Dendritic cell treated with granulocyte-macrophage colony-stimulating factor and Interleukin-4, amounts not matched to agents 40 ng/mL and 50 ng/mL, for 4 days (primary cell): Measurements from ENCODE around the gene ARHGEF28.

ENCODE experiments used
- H3K27ac Mint-ChIP-seq: one replicate; pipeline ENCODE4 v1.8.0; 2022; ENCODE audit warnings: mild to moderate bottlenecking, mixed read lengths
- H3K27me3 Mint-ChIP-seq: one replicate; pipeline ENCODE4 v1.8.0; 2022; ENCODE audit warnings: mild to moderate bottlenecking, mixed read lengths
- H3K36me3 Mint-ChIP-seq: one replicate; pipeline ENCODE4 v1.8.0; 2022; ENCODE audit warnings: low read depth, mixed read lengths
- H3K4me1 Mint-ChIP-seq: one replicate; pipeline ENCODE4 v1.8.0; 2022; ENCODE audit warnings: low read depth, mixed read lengths
- H3K4me3 Mint-ChIP-seq: one replicate; pipeline ENCODE4 v1.8.0; 2022; ENCODE audit warnings: mild to moderate bottlenecking, moderate library complexity, mixed read lengths
- H3K9me3 Mint-ChIP-seq: one replicate; pipeline ENCODE4 v1.8.0; 2022; ENCODE audit warnings: mixed read lengths
- intact Hi-C: fragments of 100-400 bp; cut with micrococcal nuclease; formaldehyde crosslinking; loops from one replicate; pipeline ENCODE4 v1.15.0; 2022

Gene ARHGEF28

DNA sequence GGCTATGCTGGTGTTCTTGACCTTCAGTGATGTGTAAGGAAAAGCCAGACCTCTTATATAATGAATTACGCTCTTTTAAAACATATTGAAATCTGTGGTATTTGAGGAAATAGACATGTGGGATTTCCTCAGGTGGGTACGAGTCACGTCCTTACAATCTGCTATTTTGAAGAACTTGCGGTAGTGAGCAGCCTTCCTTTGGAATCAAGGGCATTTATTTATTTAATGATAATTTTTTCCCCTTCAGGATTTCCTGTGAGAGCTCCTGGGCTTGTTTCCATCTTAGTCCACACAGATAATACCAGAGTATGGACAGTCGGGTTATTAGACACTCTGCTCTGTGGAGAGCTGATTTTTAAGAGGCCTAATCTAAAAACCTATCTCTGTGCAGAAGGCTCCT lies 167.9 kb downstream of the ARHGEF28 start:
- intact Hi-C loops: loop anchor here (10.0 kb wide), 1 partner anchor 851 kb away; the partner anchor contains the start of gene ENC1
- Mint-ChIP-seq H3K9me3 (no peaks in the 10 kb centered on the region), H3K27ac (no peak overlapping the region), H3K4me1 (peaks cover 11% of the 10 kb centered on the region), H3K27me3 (no peaks in the 10 kb centered on the region), H3K4me3 (no peak overlapping the region), H3K36me3 (no peaks in the 10 kb centered on the region)

DNA sequence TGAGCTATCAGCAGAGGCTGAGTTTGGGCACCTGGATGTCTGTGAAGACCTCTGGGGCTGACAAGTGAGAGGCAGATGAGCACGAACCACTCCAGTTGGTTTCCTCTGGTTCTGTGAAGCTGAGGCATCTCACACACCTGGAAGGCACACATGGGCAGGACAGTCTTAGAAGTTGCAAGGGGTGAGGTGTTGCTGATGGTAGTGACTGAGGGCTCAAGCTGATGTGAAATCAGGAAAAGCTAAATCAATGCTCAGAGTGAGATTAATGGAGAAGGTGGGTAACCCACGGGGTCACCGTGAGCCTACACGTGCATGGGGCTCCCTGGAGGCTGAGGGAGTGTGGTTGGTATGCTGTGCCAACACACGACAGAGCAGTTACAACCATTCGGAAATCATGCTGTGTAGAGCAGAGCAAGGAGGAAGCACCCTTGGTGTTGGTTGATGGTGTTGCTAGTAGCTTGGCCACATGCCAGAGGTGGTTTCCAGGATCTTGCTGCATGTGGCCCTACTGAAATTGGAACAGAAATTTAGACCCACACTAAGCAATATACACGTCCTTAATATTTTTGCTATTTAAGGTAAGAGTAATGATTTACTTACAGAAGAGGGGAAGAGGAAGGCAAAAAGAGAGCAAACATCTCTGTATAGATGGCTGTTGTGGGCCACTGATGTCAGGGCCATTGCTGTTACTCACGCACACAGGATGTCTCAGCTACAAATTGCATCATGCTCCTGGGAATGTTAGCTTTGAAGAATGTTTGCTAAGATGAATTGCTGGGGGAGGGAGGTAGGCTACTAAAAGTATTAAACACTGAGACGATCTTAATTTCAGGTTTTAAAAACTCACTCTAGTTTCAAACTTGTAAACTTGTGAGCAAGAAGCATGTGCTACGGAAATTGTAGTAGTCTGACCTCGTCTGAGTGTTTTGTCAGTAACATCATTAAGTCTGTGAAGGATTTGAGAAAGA lies 170.5 kb downstream of the ARHGEF28 start:
- Mint-ChIP-seq H3K4me1 (peaks cover 11% of the 10 kb centered on the region), H3K27me3 (no peaks in the 10 kb centered on the region), H3K9me3 (no peaks in the 10 kb centered on the region), H3K36me3 (no peaks in the 10 kb centered on the region), H3K4me3 (no peak overlapping the region), H3K27ac (no peak overlapping the region)
- intact Hi-C loops: loop anchor here (10.0 kb wide), 1 partner anchor 848 kb away; the partner anchor contains the start of gene ENC1

GRCh38 chr5:73797132-73797510 lies 171.1 kb downstream of the ARHGEF28 start:
- intact Hi-C loops: loop anchor here (10.0 kb wide), 1 partner anchor 848 kb away; the partner anchor contains the start of gene ENC1
- Mint-ChIP-seq H3K9me3 (no peaks in the 10 kb centered on the region), H3K4me1 (peaks cover 11% of the 10 kb centered on the region), H3K4me3 (no peak overlapping the region), H3K36me3 (no peaks in the 10 kb centered on the region), H3K27me3 (no peaks in the 10 kb centered on the region), H3K27ac (no peak overlapping the region)

DNA sequence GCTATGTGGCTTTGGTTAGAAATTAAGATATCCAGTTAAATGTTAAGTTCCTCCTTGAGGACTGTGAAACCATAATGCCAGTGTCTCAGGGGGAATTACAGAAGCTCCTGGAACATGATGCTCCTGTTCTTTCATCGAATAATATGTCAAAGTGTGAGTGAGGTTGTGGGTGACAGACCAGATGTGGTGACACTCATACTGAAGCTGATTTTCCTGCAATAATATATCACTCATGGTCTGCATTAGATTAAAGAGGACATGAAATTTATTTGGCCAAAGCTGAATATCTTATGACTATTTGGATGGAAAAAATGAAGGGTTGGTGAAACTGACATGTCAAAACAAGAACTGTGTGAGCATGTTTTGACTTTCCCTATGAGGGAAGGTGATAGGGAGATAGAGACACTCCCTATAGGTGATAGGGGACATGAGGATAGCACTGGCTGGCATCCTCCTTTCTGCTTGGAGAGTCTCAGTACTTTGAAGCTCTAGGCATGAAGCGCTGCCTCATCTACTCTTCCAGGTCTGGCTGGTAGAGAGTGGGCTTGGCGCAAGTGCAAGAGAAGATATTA lies 173.5 kb downstream of the ARHGEF28 start:
- H3K4me3 Mint-ChIP-seq: no peak overlapping the region
- intact Hi-C loops: loop anchor here (10.0 kb wide), 1 partner anchor 845 kb away; the partner anchor contains the start of gene ENC1
- no peak overlapping the region for H3K27ac Mint-ChIP-seq
- H3K36me3 Mint-ChIP-seq: no peaks in the 10 kb centered on the region
- H3K9me3 Mint-ChIP-seq: no peaks in the 10 kb centered on the region
- no peaks in the 10 kb centered on the region for H3K27me3 Mint-ChIP-seq
- peaks cover 11% of the 10 kb centered on the region for H3K4me1 Mint-ChIP-seq

DNA sequence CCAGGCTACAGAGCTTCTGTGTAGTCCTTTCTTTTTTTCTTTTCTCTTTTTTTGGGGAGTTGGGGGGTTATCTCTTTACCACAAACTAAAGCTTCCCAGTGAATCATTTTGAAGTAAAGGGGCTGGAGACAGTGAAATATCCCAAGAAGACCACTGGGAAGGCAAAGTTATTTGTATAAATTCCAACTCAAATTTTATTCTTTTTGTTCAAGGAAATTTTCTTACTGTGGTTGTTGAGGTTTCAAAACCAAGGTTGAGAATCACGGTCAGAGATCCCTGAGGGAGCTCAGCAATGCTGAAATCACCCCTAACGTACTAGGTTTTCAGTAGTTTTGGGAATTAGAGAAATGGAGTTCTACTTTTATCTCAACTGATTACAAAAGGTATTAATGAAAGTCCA lies 175.7 kb downstream of the ARHGEF28 start:
- Mint-ChIP-seq H3K27me3 (no peaks in the 10 kb centered on the region), H3K4me3 (no peak overlapping the region), H3K4me1 (peaks cover 2% of the 10 kb centered on the region), H3K36me3 (no peaks in the 10 kb centered on the region), H3K27ac (no peak overlapping the region), H3K9me3 (no peaks in the 10 kb centered on the region)
- intact Hi-C loops: no loop called here

- Mint-ChIP-seq H3K4me1 (no peaks in the 10 kb centered on the region), H3K36me3 (no peaks in the 10 kb centered on the region), H3K27me3 (no peaks in the 10 kb centered on the region), H3K4me3 (no peak overlapping the region), H3K9me3 (no peaks in the 10 kb centered on the region), H3K27ac (no peak overlapping the region)
- intact Hi-C loops: no loop called here
Measured at GRCh38 chr5:73805449-73805848, 179.5 kb downstream of the ARHGEF28 start.

DNA sequence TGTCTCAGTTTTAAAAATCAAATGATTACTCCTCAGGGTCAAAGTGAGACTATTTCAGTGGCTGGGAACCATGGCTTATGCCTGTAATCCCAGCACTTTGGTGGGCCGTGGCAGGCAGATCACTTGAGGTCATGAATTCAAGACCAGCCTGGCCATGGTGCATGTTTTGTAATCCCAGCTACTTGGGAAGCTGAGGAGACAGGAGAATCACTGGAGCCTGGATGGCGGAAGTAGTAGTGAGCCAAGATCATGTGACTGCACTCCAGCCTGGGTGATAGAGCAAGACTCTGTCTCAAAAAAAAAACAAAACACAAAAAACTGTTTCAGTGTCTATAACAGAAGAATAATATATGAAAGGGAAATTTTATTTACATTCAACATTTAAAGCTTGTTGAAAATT lies 182.9 kb downstream of the ARHGEF28 start:
- H3K36me3 Mint-ChIP-seq: no peaks in the 10 kb centered on the region
- no peaks in the 10 kb centered on the region for H3K9me3 Mint-ChIP-seq
- no peak overlapping the region for H3K4me3 Mint-ChIP-seq
- intact Hi-C loops: no loop called here
- H3K27me3 Mint-ChIP-seq: peaks cover 1% of the 10 kb centered on the region
- H3K27ac Mint-ChIP-seq: no peak overlapping the region
- peaks cover 8% of the 10 kb centered on the region for H3K4me1 Mint-ChIP-seq

GRCh38 chr5:73810429-73810828 lies 184.4 kb downstream of the ARHGEF28 start:
- no peaks in the 10 kb centered on the region for H3K9me3 Mint-ChIP-seq
- H3K27me3 Mint-ChIP-seq: peaks cover 1% of the 10 kb centered on the region
- no peak overlapping the region for H3K27ac Mint-ChIP-seq
- no peak overlapping the region for H3K4me3 Mint-ChIP-seq
- no peaks in the 10 kb centered on the region for H3K36me3 Mint-ChIP-seq
- peaks cover 8% of the 10 kb centered on the region for H3K4me1 Mint-ChIP-seq
- intact Hi-C loops: no loop called here

- Mint-ChIP-seq H3K36me3 (no peaks in the 10 kb centered on the region), H3K27ac (no peak overlapping the region), H3K27me3 (peaks cover 1% of the 10 kb centered on the region), H3K4me1 (peaks cover 15% of the 10 kb centered on the region), H3K9me3 (no peaks in the 10 kb centered on the region), H3K4me3 (no peak overlapping the region)
- intact Hi-C loops: no loop called here
Measured at GRCh38 chr5:73812457-73812856, 186.5 kb downstream of the ARHGEF28 start.

DNA sequence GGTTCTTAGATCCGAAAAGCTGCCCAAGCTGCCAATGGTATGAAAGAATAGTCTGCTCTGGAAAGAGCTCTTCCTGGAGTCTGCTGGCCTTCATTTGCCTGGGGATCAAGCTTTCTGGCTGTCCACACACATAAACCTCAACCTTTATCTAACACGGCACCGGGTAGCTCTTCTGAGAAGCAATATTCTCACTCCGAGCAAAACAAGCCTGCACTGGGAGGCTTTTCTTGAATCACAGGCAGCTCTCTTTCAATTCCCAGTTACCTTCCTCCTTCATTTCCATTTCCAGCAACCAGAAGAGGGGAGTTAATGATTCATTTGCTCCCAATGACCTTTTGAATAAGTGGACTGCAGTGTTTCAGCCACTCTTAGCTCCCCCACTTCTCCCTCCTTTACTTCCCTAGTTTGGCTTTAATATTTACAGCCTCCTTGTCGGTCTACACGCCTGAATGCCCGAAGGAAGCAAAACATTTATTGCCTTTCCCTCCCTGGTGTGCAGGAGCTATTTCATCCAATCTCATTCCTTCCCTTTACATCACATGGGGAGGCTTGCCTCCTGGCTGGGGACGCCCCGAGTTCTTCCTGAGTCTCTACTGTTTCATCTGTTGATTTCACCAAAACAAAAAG lies 187.1 kb downstream of the ARHGEF28 start:
- no peaks in the 10 kb centered on the region for H3K36me3 Mint-ChIP-seq
- H3K27ac Mint-ChIP-seq: no peak overlapping the region
- intact Hi-C loops: no loop called here
- peaks cover 1% of the 10 kb centered on the region for H3K27me3 Mint-ChIP-seq
- no peaks in the 10 kb centered on the region for H3K9me3 Mint-ChIP-seq
- H3K4me1 Mint-ChIP-seq: peaks cover 15% of the 10 kb centered on the region
- no peak overlapping the region for H3K4me3 Mint-ChIP-seq

DNA sequence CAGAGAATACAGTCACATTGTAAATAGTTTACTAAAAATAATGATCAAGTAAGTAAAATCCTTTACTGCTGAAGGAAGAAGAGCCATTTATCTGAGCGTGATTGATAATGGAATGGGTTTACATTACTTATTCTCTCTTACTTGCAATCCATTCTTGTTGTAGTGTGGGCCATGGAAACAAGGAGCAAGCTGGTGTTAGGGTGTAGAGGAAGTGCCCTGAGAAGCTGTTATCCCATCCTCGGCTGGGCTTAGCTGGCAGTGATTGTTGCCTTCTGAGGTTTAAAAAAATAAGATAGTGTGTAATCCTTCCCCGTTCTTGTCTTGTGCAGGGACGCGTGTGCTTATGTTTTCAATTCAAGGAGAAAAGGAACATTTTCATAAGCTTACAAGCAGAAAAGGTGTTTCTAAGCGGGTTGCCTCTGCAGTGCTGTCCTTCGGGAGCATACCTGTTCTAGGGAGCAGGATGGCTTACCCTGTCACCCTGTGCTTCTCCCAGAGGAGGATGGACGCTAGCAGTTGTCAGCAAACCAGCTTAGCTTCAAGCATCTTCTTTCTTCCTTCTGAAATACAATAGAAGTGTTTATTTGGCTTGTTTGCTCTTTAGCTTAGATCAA lies 188.3 kb downstream of the ARHGEF28 start:
- Mint-ChIP-seq H3K36me3 (no peaks in the 10 kb centered on the region), H3K4me1 (peaks cover 15% of the 10 kb centered on the region), H3K4me3 (no peak overlapping the region), H3K27ac (no peak overlapping the region), H3K27me3 (peaks cover 1% of the 10 kb centered on the region), H3K9me3 (no peaks in the 10 kb centered on the region)
- intact Hi-C loops: no loop called here

DNA sequence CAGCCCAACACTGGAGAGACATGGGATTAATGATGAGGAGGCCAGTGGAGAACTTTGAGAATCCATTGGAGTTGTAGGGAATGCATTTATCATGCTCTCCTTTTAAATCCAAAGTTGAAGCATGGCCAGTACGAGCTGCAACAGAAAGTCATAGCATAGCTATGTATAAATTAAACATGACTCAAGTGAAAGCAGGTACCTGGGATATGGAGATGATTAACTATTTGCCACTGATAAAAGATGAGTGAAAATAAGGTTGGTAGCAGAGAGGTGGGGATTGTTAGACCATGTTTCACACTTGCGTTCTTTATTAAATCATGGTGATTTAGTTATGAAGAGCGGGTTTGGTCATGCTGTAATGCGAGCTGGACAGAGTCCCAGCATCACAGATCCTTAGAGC lies 189.6 kb downstream of the ARHGEF28 start:
- intact Hi-C loops: no loop called here

GRCh38 chr5:73816656-73817420 lies 190.8 kb downstream of the ARHGEF28 start:
- Mint-ChIP-seq H3K9me3 (no peaks in the 10 kb centered on the region), H3K27ac (no peak overlapping the region), H3K4me3 (no peak overlapping the region), H3K4me1 (peaks cover 15% of the 10 kb centered on the region), H3K27me3 (peaks cover 1% of the 10 kb centered on the region), H3K36me3 (no peaks in the 10 kb centered on the region)
- intact Hi-C loops: no loop called here

More for the DNA sequence above, 189.6 kb downstream of the ARHGEF28 start:
- peaks cover 15% of the 10 kb centered on the region for H3K4me1 Mint-ChIP-seq
- no peaks in the 10 kb centered on the region for H3K9me3 Mint-ChIP-seq
- H3K36me3 Mint-ChIP-seq: no peaks in the 10 kb centered on the region
- no peak overlapping the region for H3K4me3 Mint-ChIP-seq
- peaks cover 1% of the 10 kb centered on the region for H3K27me3 Mint-ChIP-seq
- H3K27ac Mint-ChIP-seq: no peak overlapping the region
